IPS DF 4.7 (cell line): ENCODE results near the gene MRI1.
"Not testable (repeated sequence)": the region's sequence is repeated elsewhere in the genome, so short reads cannot be mapped to it uniquely, and the experiment has no call there.

Source experiments
- DNase-seq: peaks from one replicate; pipeline ENCODE4 v3.0.0-alpha.2; 2013; ENCODE audit warnings: low spot score; ENCODE audit errors: extremely low read depth

Gene MRI1

GRCh38 chr19:13758795-13759194 lies 5.5 kb upstream of the MRI1 start:
- DNase-seq, result no peak

GRCh38 chr19:13761423-13761822 lies 2.9 kb upstream of the MRI1 start:
- DNase-seq, result no peak

GRCh38 chr19:13762635-13763235 lies 1.6 kb upstream of the MRI1 start:
- DNase-seq, result no peak

DNA sequence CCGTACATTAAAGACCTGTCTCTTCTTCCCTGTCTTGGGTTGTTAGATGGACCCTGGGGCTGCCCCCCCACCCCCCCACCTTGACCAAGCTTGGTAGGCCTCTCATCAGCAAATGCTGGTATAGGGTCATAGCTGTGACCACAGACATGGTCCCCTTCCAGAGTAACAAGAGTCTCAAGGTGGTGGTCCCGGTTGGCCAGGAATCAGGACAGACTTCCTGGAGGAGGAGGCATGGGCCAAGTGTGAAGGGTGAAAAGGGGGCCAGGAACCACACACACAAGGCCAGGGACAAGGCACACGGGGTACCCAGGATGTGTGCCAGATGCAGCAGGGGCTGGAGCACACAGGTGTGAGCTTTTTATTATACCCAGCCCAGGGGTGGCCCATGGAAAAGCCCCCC lies 1.1 kb upstream of the MRI1 start:
- DNase-seq, result no peak

DNA sequence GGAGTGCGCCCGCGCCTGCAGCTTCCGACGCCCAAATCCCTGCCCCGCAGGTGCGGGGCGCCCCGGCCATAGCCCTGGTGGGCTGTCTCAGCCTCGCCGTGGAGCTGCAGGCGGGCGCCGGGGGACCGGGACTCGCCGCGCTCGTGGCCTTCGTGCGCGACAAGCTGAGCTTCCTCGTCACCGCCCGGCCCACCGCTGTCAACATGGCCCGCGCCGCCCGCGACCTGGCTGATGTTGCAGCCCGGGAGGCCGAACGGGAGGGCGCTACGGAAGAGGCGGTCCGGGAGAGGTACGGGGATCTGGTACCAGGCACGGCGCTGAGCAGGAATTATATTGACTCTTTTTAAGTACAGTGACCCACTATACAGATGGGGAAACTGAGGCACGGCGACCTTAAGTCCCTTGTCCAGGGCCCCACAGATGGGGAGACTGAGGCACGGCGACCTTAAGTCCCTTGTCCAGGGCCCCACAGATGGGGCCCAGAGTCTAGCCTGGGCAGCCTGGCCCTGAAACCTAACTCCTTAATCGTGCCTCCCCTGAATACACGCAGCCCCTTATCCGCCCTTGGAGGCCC lies 586 bp downstream of the MRI1 start:
- DNase-seq, result no peak

- no peak for DNase-seq
Observed at GRCh38 chr19:13765395-13766094, 1.2 kb downstream of the MRI1 start.

DNA sequence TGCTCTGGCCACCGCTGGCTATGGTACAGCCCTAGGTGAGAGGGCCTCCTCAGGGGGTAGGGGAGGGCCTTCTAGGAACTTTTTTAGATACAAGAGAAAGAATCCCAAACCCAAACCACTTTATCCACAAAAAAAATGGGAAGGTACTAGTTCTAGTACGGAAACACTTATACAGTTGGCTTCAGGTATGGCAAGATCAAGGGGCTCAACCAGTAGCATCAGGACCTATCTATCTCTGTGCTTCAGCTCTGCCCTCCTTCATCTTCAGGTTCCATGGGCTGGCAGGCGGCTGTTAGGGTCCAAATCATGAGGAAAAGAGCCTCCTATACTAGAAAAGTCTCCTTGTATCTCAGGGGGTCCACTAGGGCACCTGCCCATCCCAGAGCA lies 1.8 kb downstream of the MRI1 start:
- no peak for DNase-seq

- DNase-seq, result no peak
Observed at GRCh38 chr19:13768510-13768909, 4.2 kb downstream of the MRI1 start.

DNA sequence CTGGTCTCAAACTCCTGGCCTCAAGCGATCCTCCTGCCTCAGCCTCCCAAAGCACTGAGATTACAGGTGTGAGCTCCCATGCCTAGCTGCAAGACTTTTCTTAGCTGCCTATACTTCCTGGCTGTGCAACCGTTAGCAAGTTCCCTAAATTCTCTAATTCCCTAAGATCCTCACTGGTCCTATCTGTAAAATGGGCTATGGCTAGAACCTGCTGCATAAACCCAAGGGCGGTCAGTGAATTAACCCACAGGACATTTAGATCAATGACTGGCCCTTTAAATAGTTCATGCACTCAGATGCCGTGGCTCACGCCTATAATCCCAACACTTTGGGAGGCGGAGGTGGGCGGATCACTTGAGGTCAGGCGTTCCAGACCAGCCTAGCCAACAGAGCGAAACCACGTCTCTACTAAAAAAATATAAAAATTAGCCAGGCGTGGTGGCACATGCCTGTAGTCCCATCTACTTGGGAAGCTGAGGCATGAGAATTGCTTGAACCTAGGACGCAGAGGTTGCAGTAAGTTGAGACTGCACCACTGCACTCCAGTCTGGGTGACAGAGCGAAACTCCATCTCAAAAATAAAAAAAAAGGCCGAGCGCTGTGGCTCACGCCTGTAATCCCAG lies 5.8 kb downstream of the MRI1 start:
- DNase-seq, result no peak

DNA sequence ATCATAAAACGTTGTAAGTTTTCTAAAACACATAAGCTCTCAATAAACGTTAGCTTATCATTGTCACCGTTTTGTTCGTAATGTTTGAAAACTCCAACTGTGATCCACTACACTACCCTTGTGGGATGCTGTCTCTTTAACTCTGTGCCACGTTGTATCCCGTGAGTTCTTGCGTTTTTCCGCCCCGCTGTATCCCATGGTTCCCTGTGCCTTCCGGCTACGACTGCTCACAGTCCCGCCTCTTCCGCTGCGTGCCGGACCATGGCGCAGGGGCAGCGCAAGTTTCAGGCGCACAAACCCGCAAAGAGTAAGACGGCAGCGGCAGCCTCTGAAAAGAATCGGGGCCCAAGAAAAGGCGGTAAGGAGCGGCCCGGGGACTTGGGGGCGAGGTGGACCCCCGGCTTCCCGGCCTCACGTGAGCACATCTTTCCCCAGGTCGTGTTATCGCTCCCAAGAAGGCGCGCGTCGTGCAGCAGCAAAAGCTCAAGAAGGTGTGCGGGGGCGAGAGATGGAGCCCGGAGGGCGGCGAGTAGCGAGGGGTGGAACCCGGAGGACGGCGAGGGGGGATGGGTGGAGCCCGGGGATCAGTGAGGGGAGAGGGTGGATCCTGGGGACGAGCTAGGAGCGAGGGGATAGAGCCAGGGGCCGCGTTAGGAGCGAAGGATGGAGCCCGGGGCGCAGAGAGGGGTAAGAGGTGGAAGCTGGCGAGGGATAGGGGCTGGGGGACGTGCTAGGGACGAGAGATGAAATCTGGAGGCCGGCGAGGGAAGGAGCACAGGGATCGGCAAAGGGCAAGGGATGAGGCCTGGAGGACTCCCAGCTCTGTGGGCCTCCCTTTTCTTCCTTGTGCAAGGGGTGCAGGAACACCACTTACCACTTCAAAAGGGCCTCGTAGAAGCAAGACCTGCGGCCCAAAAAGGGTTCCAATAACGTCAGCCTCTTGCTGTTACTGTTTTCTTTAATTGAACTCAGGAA lies 10.2 kb downstream of the MRI1 start, which contains the start of gene C19orf53:
Gene C19orf53, plus strand, starts transcription at position 240 of the 975 bp plus-strand sequence. Its CDS starts 22 bp downstream, at position 262.
- DNase-seq, result peak; percentile 71

GRCh38 chr19:13778398-13778797 lies 14.1 kb downstream of the MRI1 start:
- DNase-seq, result no peak

DNA sequence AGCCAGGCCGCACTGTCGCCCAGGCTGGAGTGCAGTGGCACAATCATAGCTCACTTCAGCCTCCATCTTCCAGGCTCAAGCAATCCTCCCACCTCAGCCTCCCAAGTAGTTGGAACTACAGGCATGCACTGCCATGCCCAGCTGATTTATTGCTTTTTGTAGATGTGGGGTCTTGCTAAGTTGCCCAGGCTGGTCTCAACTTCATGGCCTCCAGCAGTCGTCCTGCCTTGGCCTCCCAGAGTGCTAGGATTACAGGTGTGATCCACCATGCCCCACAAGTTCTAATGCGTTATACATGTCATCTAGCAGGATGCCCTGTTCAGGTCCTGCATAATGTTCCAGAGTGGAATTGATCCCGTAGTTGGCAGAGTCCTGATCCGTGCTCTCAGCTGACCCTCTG lies 14.5 kb downstream of the MRI1 start:
- DNase-seq, result no peak

DNA sequence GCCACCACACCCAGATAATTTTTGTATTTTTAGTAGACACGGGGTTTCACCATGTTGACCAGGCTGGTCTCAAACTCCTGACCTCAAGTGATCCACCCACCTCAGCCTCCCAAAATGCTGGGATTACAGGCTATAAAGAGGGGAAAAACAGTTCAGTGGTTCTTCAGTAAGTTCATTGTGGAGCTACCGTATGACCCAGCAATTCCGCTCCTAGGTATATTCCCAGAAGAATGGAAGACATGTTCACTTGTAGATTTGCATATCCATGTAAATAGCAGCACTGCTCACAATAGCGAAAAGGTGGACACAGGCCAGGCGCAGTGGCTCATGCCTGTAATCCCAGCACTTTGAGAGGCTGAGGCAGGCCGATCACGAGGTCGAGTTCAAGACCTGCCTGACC lies 15.5 kb downstream of the MRI1 start:
- DNase-seq, result not testable (repeated sequence)

GRCh38 chr19:13781547-13781946 lies 17.2 kb downstream of the MRI1 start:
- no peak for DNase-seq

- no peak for DNase-seq
Observed at GRCh38 chr19:13782537-13782936, 18.2 kb downstream of the MRI1 start.

- no peak for DNase-seq
Observed at GRCh38 chr19:13783565-13784500, 19.5 kb downstream of the MRI1 start.

DNA sequence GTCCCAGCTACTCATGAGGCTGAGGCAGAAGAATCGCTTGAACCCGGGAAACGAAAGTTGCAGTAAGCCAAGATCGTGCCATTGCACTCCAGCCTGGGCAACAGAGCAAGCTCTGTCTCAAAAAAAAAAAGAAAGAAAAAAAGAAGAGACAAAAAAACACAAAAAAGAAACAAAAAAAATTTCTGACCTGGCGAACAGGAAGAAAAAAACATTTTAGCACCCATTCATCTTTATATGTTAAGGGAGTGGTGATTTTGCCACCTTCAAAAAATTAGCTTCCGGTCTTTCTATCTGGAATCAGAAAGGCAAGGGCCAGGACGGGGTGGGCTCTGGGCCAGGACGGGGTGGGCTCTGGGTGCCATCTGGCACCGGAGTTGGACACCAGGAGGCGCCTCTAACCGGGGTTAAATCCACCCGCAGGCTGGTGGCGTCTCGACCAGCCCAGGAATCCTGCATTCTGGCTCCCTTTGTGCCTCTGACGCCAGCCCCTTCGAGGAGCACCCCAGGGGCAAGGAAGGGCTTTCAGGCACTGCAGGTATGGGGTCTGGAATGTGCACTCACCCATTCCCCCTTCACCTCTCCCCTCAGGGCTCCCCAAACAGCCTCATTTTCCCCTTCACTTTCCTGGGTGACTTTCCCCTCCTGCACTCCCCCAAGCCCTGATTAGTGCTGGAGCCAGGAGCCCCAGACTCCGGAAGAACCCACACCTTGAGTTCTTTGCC lies 20.6 kb downstream of the MRI1 start:
- no peak for DNase-seq

DNA sequence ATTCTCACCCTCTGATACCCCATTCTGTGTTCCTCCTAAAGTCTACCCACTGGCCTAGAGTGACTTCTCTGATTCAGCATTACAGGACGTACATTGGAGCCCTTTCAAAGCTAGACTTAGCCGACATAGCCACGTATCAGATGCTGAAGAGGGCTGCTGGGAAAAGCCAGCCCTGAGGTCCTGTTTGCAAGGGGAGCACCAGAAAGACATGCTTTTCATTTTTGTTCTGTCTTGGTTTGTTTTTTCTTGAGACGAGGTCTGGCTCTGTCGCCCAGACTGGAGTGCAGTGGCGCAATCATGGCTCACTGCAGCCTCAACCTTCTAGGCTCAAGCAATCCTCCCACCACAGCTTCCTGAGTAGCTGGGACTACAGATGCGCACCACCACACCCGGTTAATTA lies 24.7 kb downstream of the MRI1 start:
- no peak for DNase-seq

DNA sequence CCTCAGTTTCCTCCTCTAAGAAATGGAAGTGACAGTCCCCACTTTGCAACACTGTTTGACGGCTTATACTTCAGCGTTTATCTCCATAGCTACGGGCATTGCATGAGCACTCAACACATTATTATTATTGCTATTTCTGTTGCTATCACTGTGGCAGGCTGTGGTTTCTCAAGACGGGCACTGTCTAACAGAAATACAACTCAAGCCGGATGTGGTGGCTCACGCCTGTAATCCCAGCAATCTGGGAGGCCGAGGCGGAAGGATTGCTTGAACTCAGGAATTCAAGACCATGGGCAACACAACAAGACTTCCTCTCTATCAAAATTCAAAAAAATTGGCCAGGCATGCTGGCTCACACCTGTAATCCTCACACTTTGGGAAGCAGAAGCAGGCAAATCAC lies 26.0 kb downstream of the MRI1 start:
- no peak for DNase-seq
